ENCODE measurements around the gene TOP3A.

- TF ChIP-seq CTCF (IDR thresholded peaks at IDR 0.05; ENCODE audit: low read depth, low read length) (no peak), POLR2A (IDR thresholded peaks at IDR 0.05; ENCODE audit: extremely low read depth, insufficient read length) (no peak), MAX (IDR thresholded peaks at IDR 0.05; ENCODE audit: low read depth, low read length) (no peak)
These were observed 8.8 kb upstream of the TOP3A start for GRCh38 chr17:18323507-18324139.

All from NB4 (cell line).